ENCODE data around the gene MIA2. TPM values are rescaled to one million over a fixed set of nuclear protein-coding genes. Genes with fewer than 3 reads are reported as not detected.
"Not testable (repeated sequence)": the region's sequence is repeated elsewhere in the genome, so short reads cannot be mapped to it uniquely, and the experiment has no call there.

Gene MIA2
- total RNA-seq, 1 experiment from 2014 or later = 43.9 TPM

DNA sequence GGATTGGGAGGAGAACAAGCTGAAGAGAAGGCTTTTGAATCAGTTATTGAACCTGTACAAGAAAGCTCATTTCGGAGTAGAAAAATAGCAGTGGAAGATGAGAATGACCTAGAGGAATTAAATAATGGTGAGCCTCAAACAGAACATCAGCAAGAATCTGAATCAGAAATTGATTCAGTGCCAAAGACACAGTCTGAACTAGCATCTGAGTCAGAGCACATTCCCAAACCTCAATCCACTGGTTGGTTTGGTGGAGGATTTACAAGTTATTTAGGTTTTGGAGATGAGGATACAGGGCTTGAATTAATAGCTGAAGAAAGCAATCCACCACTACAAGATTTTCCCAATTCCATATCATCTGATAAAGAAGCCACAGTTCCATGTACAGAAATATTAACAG, 13.5 kb downstream of the MIA2 start:
- TF ChIP-seq, protein P1, sequence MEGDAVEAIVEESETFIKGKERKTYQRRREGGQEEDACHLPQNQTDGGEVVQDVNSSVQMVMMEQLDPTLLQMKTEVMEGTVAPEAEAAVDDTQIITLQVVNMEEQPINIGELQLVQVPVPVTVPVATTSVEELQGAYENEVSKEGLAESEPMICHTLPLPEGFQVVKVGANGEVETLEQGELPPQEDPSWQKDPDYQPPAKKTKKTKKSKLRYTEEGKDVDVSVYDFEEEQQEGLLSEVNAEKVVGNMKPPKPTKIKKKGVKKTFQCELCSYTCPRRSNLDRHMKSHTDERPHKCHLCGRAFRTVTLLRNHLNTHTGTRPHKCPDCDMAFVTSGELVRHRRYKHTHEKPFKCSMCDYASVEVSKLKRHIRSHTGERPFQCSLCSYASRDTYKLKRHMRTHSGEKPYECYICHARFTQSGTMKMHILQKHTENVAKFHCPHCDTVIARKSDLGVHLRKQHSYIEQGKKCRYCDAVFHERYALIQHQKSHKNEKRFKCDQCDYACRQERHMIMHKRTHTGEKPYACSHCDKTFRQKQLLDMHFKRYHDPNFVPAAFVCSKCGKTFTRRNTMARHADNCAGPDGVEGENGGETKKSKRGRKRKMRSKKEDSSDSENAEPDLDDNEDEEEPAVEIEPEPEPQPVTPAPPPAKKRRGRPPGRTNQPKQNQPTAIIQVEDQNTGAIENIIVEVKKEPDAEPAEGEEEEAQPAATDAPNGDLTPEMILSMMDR (conservative IDR thresholded peaks at IDR 0.05) = no peak
- no peak for TF ChIP-seq EZH2 (IDR thresholded peaks at IDR 0.05; ENCODE audit: low read depth)
- H3K9me2 ChIP-seq (ENCODE audit: insufficient read depth) = no peaks in the 10 kb centered on the region
- H3F3A ChIP-seq (ENCODE audit: insufficient read depth, low read depth) = peaks cover 4% of the 10 kb centered on the region; the same call in 1 of the 2 replicates
- POLR2A ChIA-PET (ENCODE audit: unreplicated experiment) = no interaction called here
- no peaks in the 10 kb centered on the region for H3K79me2 ChIP-seq (ENCODE audit: low read depth)
- no peaks in the 10 kb centered on the region for H4K20me1 ChIP-seq (ENCODE audit: insufficient read depth)
- no peak overlapping the region for H2AFZ ChIP-seq
- H3K9me3 ChIP-seq (ENCODE audit: insufficient read depth, low read depth) = no peaks in the 10 kb centered on the region
- no peak overlapping the region for H3K4me2 ChIP-seq
- BruUV-seq (replicated peaks) = no TSS peak
- CTCF ChIA-PET = no interaction called here
- H3K27ac ChIP-seq = no peak overlapping the region
- H3K4me3 ChIP-seq = no peak overlapping the region
- DNase-seq = peak in 1 of 2 experiments; percentile 54
- intact Hi-C loops (cut with micrococcal nuclease; ENCODE audit: unreplicated experiment) = no loop called here
- H3K27me3 ChIP-seq (ENCODE audit: insufficient read depth, low read depth) = no peaks in the 10 kb centered on the region
- H3K36me3 ChIP-seq (ENCODE audit: low read depth) = no peaks in the 10 kb centered on the region
- H3K4me1 ChIP-seq (replicated peaks; ENCODE audit: insufficient read depth) = peaks cover 26% of the 10 kb centered on the region

DNA sequence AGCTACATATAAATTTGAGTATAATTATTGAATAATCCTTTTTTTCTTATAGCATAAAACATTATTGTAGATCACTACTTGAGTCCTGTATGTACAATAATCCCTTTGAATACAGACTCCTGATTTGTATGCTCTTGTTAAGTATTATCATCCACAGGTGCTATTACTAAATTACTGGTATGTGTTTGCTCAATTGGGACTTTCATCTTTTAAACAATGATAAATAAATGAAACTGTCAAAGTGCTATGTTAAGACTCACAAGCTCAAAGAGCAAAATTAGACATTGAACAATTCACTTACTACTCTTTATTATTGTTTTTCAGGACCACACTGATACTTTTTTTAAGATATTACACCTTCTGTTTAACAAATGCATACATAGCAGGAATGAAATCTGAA, 17.8 kb downstream of the MIA2 start:
- no peaks in the 10 kb centered on the region for H3K9me2 ChIP-seq (ENCODE audit: insufficient read depth)
- H4K20me1 ChIP-seq (ENCODE audit: insufficient read depth) = no peaks in the 10 kb centered on the region

DNA sequence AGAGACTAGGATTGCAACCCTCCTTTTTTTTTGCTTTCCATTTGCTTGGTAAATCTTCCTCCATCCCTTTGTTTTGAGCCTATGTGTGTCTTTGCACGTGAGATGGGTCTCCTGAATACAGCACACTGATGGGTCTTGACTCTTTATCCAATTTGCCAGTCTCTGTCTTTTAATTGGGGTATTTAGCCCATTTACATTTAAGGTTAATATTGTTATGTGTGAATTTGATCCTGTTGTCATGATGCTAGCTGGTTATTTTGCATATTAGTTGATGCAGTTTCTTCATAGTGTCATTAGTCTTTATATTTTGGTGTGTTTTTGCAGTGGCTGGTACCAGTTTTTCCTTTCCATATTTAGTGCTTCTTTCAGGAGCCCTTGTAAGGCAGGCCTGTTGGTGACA, 23.7 kb downstream of the MIA2 start:
- DNase-seq; H3K36me3 ChIP-seq (ENCODE audit: low read depth); H3K4me3 ChIP-seq; H3K27me3 ChIP-seq (ENCODE audit: insufficient read depth, low read depth); intact Hi-C loops (cut with micrococcal nuclease; ENCODE audit: unreplicated experiment); H3K9me3 ChIP-seq (ENCODE audit: insufficient read depth, low read depth); H3K79me2 ChIP-seq (ENCODE audit: low read depth); H4K20me1 ChIP-seq (ENCODE audit: insufficient read depth); H3K4me2 ChIP-seq; BruUV-seq (replicated peaks); H3K27ac ChIP-seq; H2AFZ ChIP-seq; CTCF ChIA-PET; H3K9me2 ChIP-seq (ENCODE audit: insufficient read depth); H3F3A ChIP-seq (ENCODE audit: insufficient read depth, low read depth); H3K4me1 ChIP-seq (replicated peaks; ENCODE audit: insufficient read depth); POLR2A ChIA-PET (ENCODE audit: unreplicated experiment): not testable (repeated sequence)

More for the DNA sequence above, 17.8 kb downstream of the MIA2 start:
- H2AFZ ChIP-seq = no peak overlapping the region
- no peak overlapping the region for H3K4me3 ChIP-seq
- H3K79me2 ChIP-seq (ENCODE audit: low read depth) = no peaks in the 10 kb centered on the region
- H3F3A ChIP-seq (ENCODE audit: insufficient read depth, low read depth) = peaks cover 4% of the 10 kb centered on the region; the same call in 1 of the 2 replicates
- H3K9me3 ChIP-seq (ENCODE audit: insufficient read depth, low read depth) = no peaks in the 10 kb centered on the region
- intact Hi-C loops (cut with micrococcal nuclease; ENCODE audit: unreplicated experiment) = no loop called here
- CTCF ChIA-PET = interaction anchor here (0.6 kb wide), 1 partner anchor 17 kb away, joined by 3 read pairs; no protein-coding TSS in a partner anchor
- H3K27me3 ChIP-seq (ENCODE audit: insufficient read depth, low read depth) = no peaks in the 10 kb centered on the region
- POLR2A ChIA-PET (ENCODE audit: unreplicated experiment) = no interaction called here
- H3K4me1 ChIP-seq (replicated peaks; ENCODE audit: insufficient read depth) = peaks cover 11% of the 10 kb centered on the region
- no TSS peak for BruUV-seq (replicated peaks)
- no peaks in the 10 kb centered on the region for H3K36me3 ChIP-seq (ENCODE audit: low read depth)
- H3K4me2 ChIP-seq = no peak overlapping the region
- TF ChIP-seq EZH2 (IDR thresholded peaks at IDR 0.05; ENCODE audit: low read depth) = no peak
- TF ChIP-seq, protein P1 (conservative IDR thresholded peaks at IDR 0.05) = no peak
- H3K27ac ChIP-seq = no peak overlapping the region
- no peak for DNase-seq
